ENCODE results near the gene ADAM19.
"Not testable (repeated sequence)": the region's sequence is repeated elsewhere in the genome, so short reads cannot be mapped to it uniquely, and the experiment has no call there.

ADAM19 gene

DNA sequence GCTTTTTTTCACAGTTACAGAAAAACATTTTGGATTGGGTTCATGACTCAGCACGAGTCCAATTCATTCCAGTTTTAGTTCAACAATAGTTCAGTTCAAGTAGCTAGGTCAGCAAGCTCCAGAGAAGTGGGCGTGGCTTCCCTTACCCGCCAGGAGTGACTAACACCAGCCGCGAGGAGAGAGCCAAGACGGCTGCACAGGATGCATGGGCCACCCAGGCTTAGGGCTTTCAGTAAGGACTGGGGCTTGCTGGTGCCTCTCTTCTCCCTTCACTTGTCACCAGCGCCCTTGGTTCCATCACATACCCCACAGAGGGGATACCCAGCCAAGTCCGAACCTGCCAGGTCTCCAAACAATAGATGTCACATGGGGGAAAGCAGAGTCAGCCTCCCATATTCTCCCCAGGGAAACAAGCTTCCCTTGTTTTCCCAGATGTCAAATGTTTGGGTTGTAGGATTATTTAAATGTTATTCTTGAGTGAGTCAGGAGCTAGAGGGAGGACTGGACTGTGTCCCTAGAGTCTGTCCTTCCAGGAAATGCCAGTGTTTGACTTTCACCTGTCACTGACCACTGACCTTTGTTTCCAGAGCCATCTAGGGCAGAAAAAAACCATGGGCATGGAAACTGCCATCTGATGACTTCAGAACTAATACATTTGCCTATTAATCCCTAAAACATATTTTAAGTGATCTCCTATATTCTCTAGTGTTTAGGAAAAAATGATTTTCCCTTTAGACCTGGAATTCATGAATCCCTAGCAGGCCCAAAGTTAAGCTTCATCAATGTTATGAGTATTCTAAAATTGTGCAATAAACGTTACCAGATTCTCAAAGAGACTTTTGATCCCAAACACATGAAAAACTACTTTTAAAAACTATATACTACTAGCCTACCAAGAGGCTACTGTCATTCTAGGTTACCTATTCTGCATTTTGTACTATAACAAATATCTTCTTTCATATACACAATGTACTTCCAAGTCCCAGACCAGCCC, 63.6 kb downstream of the ADAM19 start:
- peak; percentile 57 for DNase-seq

DNA sequence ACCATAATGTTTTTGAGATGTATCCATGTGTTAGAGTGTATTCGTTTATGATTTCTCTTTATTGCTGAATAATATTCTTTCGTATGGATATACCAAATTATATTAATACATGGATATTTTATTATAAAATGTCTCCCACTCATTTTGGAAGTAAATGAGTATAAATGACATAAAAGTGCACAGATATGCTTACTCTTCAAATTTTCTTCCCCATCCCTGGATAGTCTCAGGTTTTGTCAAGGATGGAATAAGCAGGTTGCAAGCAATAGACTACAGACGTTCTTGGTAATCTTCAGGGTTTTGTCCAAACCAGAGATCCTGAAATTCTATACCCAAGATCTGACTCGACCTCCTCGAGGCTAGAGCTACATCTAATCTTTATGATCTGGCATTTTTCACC, 64.9 kb downstream of the ADAM19 start:
- no peak for DNase-seq

- no peak for DNase-seq
Observed at GRCh38 chr5:157509587-157509986, 66.0 kb downstream of the ADAM19 start.

GRCh38 chr5:157509093-157509492, 66.5 kb downstream of the ADAM19 start:
- no peak for DNase-seq

- DNase-seq: no peak
Observed at GRCh38 chr5:157506981-157507780, 68.4 kb downstream of the ADAM19 start.

DNA sequence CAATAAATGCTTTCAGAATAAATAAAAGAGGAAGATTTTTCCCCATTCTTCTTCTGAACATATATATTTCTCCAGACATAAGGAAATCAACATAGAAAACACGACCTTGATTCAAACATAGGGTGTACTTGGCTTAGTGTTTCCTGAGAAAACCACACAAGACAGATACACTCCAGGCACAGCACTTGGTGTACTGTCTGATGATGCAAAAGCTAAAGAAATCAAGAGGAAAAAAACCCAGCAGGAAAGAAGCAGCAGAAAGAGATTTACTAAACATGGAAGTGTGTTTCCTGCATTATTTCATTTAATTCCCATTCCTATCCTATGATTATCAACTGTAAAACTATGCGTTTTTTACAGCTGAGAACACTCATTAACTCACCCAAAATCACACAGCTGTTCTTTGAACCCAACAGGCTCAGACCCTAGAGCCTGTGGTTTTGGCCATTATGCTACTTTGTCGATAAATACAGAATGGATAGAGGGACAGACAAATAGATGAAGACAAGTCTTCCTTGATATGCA, 69.4 kb downstream of the ADAM19 start:
- DNase-seq: no peak

DNA sequence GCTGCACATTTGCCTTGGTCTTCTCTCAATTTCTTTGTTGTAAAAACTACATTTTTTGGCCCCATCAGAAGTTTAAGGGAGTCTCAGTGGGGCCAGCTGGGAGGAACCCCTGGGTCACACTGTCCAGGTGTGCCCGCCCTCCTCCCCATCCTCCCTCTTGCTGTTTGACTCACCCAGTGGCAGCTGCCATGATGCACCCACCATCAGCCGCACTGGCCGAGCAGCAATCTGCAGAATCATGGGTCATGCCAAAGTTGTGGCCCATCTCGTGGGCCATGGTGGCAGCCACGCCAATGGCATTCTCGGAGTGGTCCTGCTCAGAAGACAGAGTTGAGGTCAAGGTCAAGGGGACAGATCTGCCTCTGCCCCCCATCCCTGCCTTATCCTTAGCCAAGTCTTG, 70.1 kb downstream of the ADAM19 start:
- no peak for DNase-seq

- no peak for DNase-seq
Observed at GRCh38 chr5:157504053-157504452, 71.5 kb downstream of the ADAM19 start.

DNA sequence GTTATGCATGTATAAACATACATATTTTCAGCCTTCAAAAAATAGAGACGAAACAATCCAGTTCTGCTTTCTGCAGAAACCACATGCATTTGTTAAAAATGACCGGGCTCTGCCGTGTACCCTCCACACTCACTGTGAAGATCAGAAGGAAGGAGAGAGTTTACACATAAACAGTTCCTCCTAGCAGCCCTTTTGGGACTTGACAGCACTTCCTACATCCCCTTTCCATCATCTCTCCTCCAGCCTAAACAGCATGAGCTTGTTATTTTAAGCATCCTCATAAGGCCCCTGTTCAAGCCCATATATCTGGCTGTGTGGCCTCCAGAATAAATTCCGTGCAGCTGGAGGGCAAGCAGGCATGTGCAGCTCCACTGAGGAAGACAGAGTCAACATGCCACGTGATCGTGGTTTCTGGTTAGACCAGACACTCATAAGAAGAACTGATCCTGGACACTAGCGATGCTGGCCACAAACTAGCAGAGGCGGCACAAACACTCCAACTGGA, 73.4 kb downstream of the ADAM19 start:
- DNase-seq: no peak

- no peak for DNase-seq
Observed at GRCh38 chr5:157497875-157498611, 77.5 kb downstream of the ADAM19 start.

DNA sequence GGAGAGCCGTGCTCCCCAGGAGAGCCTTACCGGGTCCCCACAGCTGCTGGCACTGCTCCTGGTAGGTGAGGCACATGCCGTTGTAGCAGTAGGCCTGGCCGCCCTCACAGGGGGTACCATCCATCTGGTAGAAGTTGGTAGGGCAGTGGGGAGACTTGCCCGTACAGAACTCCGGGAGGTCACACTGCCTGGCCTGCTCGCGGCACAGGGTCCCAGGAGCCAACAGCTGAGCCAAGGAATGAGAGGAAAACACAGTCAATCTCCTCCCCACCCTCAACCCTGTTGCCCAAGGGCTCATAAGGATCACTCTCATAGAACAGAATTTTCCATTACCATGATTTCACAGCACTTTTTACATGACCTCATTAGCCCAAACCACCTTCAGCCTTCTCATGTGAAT, 78.7 kb downstream of the ADAM19 start:
- DNase-seq: no peak

DNA sequence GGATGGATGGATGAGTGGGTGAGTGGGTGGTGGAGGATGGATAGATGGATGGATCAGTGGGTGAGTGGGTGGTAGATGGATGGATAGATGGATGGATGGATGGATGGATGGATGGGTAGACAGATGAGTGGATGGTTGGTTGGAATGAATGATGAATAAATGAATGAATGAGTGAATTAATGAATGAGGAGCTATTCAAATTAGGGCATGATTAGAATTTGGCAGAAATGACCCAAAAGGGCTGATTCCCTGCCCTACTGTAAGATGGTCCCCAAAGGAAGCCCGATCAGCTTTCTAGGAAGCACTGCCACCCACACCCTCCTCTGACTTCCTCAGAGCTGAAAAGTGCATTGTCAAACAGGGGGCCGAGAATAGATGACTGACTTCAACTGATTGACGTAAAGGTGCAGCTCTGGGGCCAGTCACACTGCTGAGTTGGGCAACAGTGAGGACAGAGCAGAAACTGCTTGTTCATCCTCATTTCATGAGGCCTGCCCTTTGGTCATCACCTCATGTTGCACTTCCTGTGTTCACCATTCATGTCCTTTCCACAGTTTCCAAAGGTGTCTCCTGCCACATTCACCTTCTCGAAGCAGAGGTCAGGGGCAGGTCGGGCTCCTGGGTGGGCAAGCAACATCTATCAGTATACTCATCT, 81.3 kb downstream of the ADAM19 start:
- DNase-seq: no peak

DNA sequence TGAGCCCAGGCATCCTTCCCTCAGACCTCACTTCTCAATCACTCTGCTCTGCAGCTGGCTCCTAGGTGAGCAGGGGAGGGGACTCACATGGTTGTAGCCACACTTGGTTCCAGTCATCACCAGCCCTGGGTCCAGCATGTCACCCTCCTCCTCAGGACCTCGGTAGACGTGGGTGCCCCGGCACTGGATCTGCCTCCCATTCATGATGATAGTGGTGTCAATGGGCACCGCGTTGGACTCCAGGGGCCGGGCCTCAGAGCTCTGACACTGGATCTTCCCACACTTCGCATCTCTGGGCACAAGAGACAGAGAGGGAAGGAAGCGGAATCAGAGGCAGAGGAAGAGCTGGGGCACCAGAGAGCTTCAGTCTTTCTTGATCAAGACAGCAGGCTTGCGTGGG, 82.7 kb downstream of the ADAM19 start:
- no peak for DNase-seq

DNA sequence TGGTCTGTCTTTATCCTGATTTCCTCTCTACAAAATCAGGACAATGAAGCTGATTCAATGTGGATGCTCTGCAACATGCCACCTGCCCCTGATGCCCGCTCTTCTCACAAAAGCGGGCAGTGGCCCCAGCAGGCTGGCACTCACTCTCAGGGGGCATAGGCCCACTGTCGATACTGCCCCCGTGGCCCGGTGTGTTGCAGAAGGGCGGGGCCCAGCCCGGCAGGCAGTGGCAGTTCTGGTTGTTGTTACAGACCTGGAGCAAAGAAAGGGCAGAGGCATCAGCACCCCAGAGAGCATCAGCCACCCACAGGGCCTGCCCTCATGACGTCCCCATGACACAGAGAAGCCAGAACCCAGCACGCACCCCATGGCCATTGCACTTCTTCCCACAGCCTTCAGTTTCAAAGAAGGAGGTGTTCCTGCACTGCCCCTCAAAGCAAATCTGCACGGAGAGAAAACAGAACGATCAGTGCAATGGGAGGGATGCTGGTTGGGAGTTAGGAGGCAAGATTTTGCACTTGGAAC, 84.0 kb downstream of the ADAM19 start:
- no peak for DNase-seq

- DNase-seq: no peak
Observed at GRCh38 chr5:157487358-157487757, 88.2 kb downstream of the ADAM19 start.

- DNase-seq: no peak
Observed at GRCh38 chr5:157486861-157487260, 88.7 kb downstream of the ADAM19 start.

DNA sequence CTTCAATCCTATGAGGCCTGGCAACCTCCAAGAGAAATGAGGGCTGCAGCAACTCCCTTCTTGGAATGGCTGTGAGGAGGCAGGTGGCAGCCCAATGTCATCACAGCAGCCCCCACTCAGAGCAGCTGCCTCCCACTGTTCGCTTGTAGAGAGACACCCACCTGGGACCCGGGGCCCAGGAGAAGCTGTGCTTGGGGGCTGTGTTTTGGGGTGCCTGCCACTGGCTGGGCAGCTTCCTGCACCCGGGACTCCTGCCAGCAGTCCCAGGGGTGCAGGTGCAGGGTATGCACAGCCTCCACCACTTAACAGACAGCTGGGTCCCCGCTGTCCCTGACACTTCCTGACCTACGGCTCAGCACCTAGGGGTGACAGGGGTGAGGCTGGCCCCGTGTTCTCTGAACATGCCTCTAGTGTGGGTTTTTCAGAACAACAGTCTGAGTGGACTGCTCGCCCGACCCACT, 89.3 kb downstream of the ADAM19 start:
- no peak for DNase-seq

DNA sequence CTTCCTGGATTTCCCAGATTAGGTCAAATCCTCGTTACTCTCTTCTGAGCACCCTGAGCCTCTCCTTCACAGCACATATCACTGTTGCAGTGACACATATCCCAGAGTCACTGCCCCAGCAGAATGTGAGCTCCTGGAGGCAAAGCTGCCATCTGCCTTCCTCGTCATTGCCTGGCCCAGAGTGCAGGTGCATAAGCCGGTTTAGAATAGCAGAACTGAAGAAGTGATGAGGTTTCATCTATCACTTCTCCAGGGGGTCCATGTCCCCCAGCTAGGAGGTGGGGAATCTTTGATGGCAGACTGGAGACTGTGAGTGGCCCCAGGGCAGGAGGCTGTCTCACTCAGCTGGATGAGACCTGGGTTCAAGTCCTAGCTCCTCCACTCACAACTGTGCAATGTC, 89.8 kb downstream of the ADAM19 start:
- DNase-seq: no peak

- no peak for DNase-seq
Observed at GRCh38 chr5:157485340-157485739, 90.2 kb downstream of the ADAM19 start.

DNA sequence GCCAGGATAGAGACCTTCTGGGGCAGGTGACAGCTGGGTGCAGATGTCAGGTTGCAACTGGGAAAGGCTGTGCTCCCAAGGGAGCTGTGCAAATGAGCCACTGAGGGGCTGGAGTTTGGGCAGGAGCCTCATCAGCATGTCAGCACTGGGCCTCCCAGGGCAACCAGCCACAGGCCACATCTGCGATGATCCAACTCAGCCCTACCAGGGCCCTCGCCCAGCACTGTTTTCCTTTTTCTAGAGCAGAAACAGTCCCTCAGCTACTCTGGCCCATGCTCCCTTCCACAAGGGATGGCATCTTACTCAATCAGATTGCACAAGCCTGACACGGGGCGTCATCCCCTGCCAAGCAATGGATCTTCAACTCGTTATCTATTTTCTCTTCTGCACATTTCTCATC, 90.8 kb downstream of the ADAM19 start:
- no peak for DNase-seq

DNA sequence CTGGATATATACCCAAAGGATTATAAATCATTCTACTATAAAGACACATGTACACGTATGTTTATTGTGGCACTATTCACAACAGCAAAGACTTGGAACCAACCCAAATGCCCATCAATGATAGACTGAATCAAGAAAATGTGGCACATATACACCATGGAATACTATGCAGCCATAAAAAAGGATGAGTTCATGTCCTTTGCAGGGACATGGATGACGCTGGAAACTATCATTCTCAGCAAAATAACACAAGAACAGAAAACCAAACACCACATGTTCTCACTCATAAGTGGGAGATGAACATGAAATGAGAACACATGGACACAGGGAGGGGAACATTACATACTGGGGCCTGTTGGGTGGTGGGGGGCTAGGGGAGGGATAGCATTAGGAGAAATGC, 92.9 kb downstream of the ADAM19 start:
- DNase-seq: not testable (repeated sequence)

- DNase-seq: no peak
Observed at GRCh38 chr5:157481666-157482065, 93.9 kb downstream of the ADAM19 start.

All from stimulated activated naive CD4-positive, alpha-beta T cell treated with Interleukin-2 at 50 U/mL for 16 hours (primary cell).